Liver (tissue), 9 donors: Measurements from ENCODE around the gene ITM2C. TPM values are rescaled to one million over a fixed set of nuclear protein-coding genes. Genes with fewer than 3 reads are reported as not detected.

Experiments
- DNase-seq: peaks from one replicate; pipeline ENCODE4 v3.0.0-alpha.2; 2017; ENCODE audit warnings: low spot score
- H3K27ac ChIP-seq, 2 donors: one replicate each; pipeline ENCODE4 v1.7.0; 2013; ENCODE audit warnings: inconsistent platforms in 2 of 2, low read length in 2 of 2, control low read depth in 1 of 2, low read depth in 1 of 2, mild to moderate bottlenecking in 1 of 2
- H3K27me3 ChIP-seq, 4 donors: one replicate each; pipeline versions ENCODE4 v1.6.1 to v1.7.0; 2013; ENCODE audit warnings: low read length in 3 of 4, inconsistent platforms in 1 of 4, mild to moderate bottlenecking in 1 of 4, moderate library complexity in 1 of 4; ENCODE audit not compliant: control insufficient read depth in 4 of 4, insufficient read depth in 4 of 4
- H3K36me3 ChIP-seq, 4 donors: one replicate each; pipeline versions ENCODE4 v1.6.1 to v1.7.0; 2013; ENCODE audit warnings: low read length in 3 of 4, mild to moderate bottlenecking in 3 of 4, low read depth in 1 of 4, moderate library complexity in 1 of 4; ENCODE audit not compliant: control insufficient read depth in 4 of 4, insufficient read depth in 3 of 4
- H3K4me1 ChIP-seq, 4 donors: one replicate each; pipeline versions ENCODE4 v1.6.1 to v1.7.0; 2013; ENCODE audit warnings: low read length in 3 of 4, mild to moderate bottlenecking in 3 of 4, moderate library complexity in 1 of 4; ENCODE audit not compliant: control insufficient read depth in 4 of 4, insufficient read depth in 4 of 4
- H3K4me3 ChIP-seq, 3 donors: one replicate each; pipeline versions ENCODE4 v1.6.1 to v1.7.0; 2013; ENCODE audit warnings: low read length in 3 of 3, control low read depth in 1 of 3, low read depth in 1 of 3, mild to moderate bottlenecking in 1 of 3
- H3K9ac ChIP-seq, 2 donors: one replicate each; pipeline ENCODE4 v1.7.0; 2013; ENCODE audit warnings: low read length in 2 of 2, mild to moderate bottlenecking in 2 of 2, moderate library complexity in 2 of 2, control low read depth in 1 of 2, low read depth in 1 of 2
- H3K9me3 ChIP-seq, 4 donors: one replicate each; pipeline versions ENCODE4 v1.6.1 to v1.7.0; 2013; ENCODE audit warnings: low read length in 3 of 4; ENCODE audit not compliant: control insufficient read depth in 4 of 4
- CTCF ChIP-seq: fragments of 150-350 bp; IDR thresholded peaks from 2 replicates; pipeline ENCODE4 v1.5.1; 2017; ENCODE audit warnings: improper control_type of control experiment, low read depth, low read length; ENCODE audit not compliant: missing input control
- FOXA1 ChIP-seq: IDR thresholded peaks from 2 replicates; pipeline ENCODE4 v1.6.1; 2016; ENCODE audit warnings: antibody characterized with exemption
- FOXA2 ChIP-seq: IDR thresholded peaks from 2 replicates; pipeline ENCODE4 v1.6.1; 2016; ENCODE audit warnings: antibody characterized with exemption
- HNF4A ChIP-seq, 2 donors: conservative IDR thresholded peaks; 2 replicates each; pipeline ENCODE4 v1.6.1; 2016; ENCODE audit warnings: antibody characterized with exemption in 2 of 2, mild to moderate bottlenecking in 2 of 2
- HNF4G ChIP-seq: IDR thresholded peaks from 2 replicates; pipeline ENCODE4 v1.6.1; 2016; ENCODE audit warnings: antibody characterized with exemption
- JUND ChIP-seq, 2 donors: IDR thresholded peaks; 2 replicates each; pipeline ENCODE4 v1.6.1; 2016; ENCODE audit warnings: antibody characterized with exemption in 2 of 2
- MAX ChIP-seq: IDR thresholded peaks from 2 replicates; pipeline ENCODE4 v1.6.1; 2016; ENCODE audit warnings: antibody characterized with exemption
- NR2F2 ChIP-seq: IDR thresholded peaks from 2 replicates; pipeline ENCODE4 v1.6.1; 2016; ENCODE audit warnings: antibody characterized with exemption
- RAD21 ChIP-seq, 2 donors: IDR thresholded peaks; 2 replicates each; pipeline ENCODE4 v1.6.1; 2016; ENCODE audit warnings: antibody characterized with exemption in 2 of 2, mild to moderate bottlenecking in 2 of 2
- RXRA ChIP-seq, 2 donors: IDR thresholded peaks; 2 replicates each; pipeline ENCODE4 v1.6.1; 2017 to 2018; ENCODE audit warnings: antibody characterized with exemption in 2 of 2, mild to moderate bottlenecking in 1 of 2
- TAF1 ChIP-seq: conservative IDR thresholded peaks from 2 replicates; pipeline ENCODE4 v1.6.1; 2016; ENCODE audit warnings: antibody characterized with exemption, mild to moderate bottlenecking
- ZBTB33 ChIP-seq: IDR thresholded peaks from 2 replicates; pipeline ENCODE4 v1.6.1; 2016; ENCODE audit warnings: antibody characterized with exemption
- WGBS: extraction: QIAGEN DNeasy Blood & Tissue Kit; methylation state at CpG from one replicate; pipeline ENCODE4 v1.1.7; 2013; 5-methylcytosine and 5-hydroxymethylcytosine counted together
- polyA plus RNA-seq, 2 donors: library from polyadenylated mRNA; stranded (reverse) in 1 of 2; unstranded in 1 of 2; fragments of 200-250 nt in 1 of 2; fragments of >200 nt in 1 of 2; fragmentation: Nextera tagmentation in 1 of 2; extraction: Ambion mirVana in 1 of 2; gene quantifications; one replicate each; pipeline versions ENCODE4 v1.2.1 to v1.2.3, GENCODE V29; 2013 to 2015
- total RNA-seq, 2 donors: library from RNA; depleted of rRNA; stranded (reverse); fragments of >200 nt; gene quantifications; one replicate each; pipeline ENCODE4 v1.2.3, GENCODE V29; 2014
- TF ChIP-seq, protein P1 (sequence below): IDR thresholded peaks from 2 replicates; pipeline ENCODE4 v1.6.1; 2016; ENCODE audit warnings: antibody characterized with exemption
- donor health status: healthy.
- donor health status: healthy.
- donor health status: healthy.
- donor health status: healthy.
- donor health status: healthy.

Gene ITM2C
- total and polyA plus RNA-seq, 4 donors, result 13.6 to 45.2 (median 27.6) TPM

DNA sequence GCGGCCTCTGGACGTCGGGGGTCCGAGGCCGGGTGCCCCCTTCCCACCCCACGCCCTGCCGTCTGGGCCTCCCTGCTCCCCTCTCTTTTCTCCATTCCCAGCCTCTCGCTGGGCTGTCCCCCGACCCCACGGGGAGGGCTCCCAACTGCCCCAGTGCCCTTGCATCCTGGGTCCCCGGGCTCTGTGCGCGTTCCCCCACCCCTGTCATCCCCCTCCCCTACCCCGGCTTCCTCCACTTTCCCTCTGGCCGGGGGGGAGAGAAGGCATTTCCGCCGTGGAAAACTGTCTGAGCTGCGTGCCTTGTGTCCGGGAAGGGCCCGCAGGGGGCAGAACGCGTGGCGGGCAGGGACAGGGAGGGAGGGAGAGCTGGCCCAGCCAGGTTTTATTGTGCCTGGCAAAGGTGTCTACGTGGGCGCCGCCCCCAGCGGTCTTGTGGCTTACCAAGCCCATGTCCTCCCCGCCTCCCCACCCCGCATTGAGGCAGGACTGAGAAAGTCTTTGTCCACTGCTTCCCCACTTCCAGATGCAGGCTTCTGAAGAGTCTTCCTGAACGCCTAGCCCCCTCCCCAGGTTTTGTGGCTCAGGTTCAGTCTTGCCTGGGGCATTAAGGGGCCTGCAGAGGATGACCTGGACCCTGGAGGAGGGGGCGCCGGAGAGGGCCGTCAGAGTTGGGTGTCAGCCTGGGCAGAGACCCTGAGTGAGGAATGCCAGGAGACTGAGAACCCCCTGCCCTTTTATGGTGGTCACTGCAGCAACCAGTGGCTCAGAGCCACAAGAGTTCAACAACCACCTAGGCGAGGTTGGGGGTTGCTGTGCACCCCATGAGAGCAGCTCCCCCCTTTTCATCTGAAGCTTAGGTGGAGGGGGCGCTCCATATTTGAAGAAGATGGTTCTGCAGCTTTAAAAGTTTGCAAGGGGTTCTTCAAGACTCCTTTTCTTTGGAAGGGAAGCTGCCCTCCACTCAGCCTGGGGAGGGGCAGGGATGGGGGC lies 1.3 kb downstream of the ITM2C start:
- WGBS, result 44% methylated on average over 35 of the region's 35 CpGs
- peak overlapping the region in 1 of 3 donors; percentile 66 for H3K4me3 ChIP-seq
- DNase-seq, result no peak
- TF ChIP-seq HNF4G (no peak), NR2F2 (no peak)
- no peaks in the 10 kb centered on the region for H3K9me3 ChIP-seq
- H3K27me3 ChIP-seq, result no peaks in the 10 kb centered on the region
- no peaks in the 10 kb centered on the region for H3K36me3 ChIP-seq
- no peak overlapping the region for H3K9ac ChIP-seq
- H3K27ac ChIP-seq, result peak overlapping the region in 1 of 2 donors; percentile 26
- peaks cover 0 to 16% (median 6%) of the 10 kb centered on the region in 4 donors for H3K4me1 ChIP-seq

DNA sequence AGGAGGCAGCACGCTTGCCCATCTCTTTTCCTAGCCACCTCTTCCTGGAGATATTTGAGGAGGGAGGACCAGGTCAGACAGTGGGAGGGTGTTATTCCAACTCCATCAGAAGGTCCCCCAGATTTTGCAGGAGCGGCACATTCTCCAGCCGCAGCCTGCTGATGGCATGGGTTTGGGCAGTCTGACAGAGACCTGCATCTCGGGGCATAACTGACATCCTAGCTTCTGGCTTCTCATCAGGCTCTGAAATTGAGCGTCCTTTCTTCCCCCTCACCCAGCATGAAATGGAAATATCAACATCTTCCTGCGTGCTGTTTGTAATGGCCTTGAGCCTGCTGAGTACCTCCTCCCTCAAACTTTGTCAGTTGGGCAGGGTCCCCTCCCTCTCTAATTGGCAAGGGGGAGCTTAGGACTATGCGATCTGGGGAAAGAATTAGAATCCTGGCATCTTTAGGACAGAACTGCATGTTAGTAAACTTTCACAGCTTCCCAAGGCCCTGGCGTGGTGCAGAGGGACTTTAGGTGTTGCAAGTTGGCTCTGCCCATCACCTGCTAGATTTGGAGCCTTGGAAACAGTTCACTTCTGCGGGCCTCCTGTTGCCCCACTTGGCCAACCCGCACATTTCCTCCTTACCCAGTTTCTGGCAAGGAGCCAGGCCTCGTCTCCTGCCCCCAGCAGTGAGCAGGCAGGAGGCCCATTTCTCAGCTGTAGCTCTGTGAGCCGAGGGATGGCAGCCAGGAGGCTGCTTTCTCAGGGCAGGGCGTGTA lies 2.2 kb downstream of the ITM2C start:
- H3K27ac ChIP-seq, result no peak overlapping the region
- 51% methylated on average over 13 of the region's 13 CpGs for WGBS
- no peaks in the 10 kb centered on the region for H3K9me3 ChIP-seq
- no peaks in the 10 kb centered on the region for H3K27me3 ChIP-seq
- TF ChIP-seq RXRA (IDR thresholded peaks at IDR 0.05) (no peak), MAX (no peak), ZBTB33 (no peak), NR2F2 (no peak), TAF1 (no peak), RAD21 (IDR thresholded peaks at IDR 0.05) (no peak), JUND (IDR thresholded peaks at IDR 0.05) (no peak), FOXA1 (no peak), HNF4A (conservative IDR thresholded peaks at IDR 0.05) (no peak), CTCF (no peak), FOXA2 (no peak)
- TF ChIP-seq, protein P1, sequence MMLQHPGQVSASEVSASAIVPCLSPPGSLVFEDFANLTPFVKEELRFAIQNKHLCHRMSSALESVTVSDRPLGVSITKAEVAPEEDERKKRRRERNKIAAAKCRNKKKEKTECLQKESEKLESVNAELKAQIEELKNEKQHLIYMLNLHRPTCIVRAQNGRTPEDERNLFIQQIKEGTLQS, result no peak
- H3K36me3 ChIP-seq, result no peaks in the 10 kb centered on the region
- no peak overlapping the region for H3K4me3 ChIP-seq
- no peak overlapping the region for H3K9ac ChIP-seq
- peaks cover 0 to 16% (median 6%) of the 10 kb centered on the region in 4 donors for H3K4me1 ChIP-seq
- DNase-seq, result no peak
